ENCODE measurements around the gene VEZT.
"Not testable (repeated sequence)": the region's sequence is repeated elsewhere in the genome, so short reads cannot be mapped to it uniquely, and the experiment has no call there.

DNA sequence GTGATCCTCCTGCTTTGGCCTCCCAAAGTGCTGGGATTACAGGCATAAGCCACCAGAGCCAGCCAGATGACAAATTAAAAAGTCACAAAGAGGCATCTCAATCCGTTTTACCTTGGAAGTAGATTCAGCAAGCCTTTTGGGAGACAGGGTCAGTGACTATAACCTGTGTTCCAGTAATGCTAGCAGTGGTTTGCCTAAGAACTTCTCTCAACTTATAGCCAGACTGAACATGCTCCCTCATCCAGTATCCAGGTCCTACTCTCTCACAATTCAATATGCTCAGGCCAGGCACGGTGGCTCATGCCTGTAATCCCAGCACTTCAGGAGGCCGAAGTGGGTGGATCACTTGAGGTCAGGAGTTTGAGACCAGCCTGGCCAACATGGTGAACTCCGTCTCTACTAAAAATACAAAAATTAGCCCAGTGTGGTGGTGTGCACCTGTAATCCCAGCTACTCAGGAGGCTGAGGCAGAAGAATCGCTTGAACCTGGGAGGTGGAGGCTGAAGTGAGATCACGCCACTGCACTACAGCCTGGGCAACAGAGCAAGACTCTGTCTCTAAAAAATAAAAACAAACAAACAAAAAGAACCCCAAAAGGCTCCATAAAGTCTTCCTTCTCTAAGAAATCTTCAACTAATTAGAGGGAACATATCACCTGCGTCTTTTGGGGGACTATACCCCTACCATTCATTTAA, 20.6 kb upstream of the VEZT start:
- not testable (repeated sequence) for TF ChIP-seq CTCF (IDR thresholded peaks at IDR 0.05 in 2 of 3, conservative IDR thresholded peaks at IDR 0.05 in 1 of 3; ENCODE audit: borderline replicate concordance in 1 of 3, insufficient read depth in 1 of 3, low read depth in 2 of 3, low read length in 2 of 3); POLR2A (IDR thresholded peaks at IDR 0.05; ENCODE audit: borderline replicate concordance, extremely low read depth, insufficient read depth, insufficient read length); EGR1 (IDR thresholded peaks at IDR 0.05; ENCODE audit: low read depth)

Measured in HCT116 (cell line).